ENCODE data around the gene TNFRSF25.
A peak's percentile ranks its signal among the peaks of the same experiment; 100 is the strongest.

The TNFRSF25 gene

DNA sequence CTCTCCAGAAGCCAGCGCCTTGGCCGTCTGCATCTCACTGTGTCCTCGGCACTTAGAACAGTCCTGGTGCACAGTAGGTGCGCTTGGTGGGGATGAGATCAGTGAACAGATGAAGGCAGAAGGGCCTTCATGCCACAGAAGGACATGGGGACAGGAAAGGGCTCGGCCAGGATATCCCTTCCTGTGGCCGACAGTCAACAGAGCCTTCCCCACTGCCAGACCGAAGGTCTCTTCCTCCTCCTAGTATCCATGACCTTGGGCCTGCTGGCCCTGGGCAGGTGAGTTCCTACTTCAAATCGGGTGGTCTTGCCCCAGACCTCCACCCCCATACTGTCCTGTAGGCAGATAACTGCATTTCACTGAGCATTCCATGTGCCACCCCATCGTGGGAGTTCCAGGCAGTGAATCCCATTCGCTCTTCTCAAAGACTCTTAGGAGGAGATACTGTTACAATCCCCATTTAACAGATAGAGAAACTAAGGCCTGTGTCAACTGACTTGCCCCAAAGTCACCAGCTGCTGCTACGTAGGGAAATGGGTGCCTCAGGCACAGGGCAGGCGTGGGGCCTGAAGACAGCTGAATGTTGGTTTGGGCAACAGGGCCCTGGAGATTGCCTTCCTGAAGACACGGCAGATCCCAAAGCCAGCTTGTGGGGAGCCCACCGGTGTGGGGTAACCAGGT is 22.0 kb upstream of the TNFRSF25 start:
- DNase-seq (ENCODE audit: low read depth): no peak

GRCh38 chr1:6486433-6487011 is 20.5 kb upstream of the TNFRSF25 start:
- DNase-seq (ENCODE audit: low read depth): peak; percentile 47

GRCh38 chr1:6485168-6486101 is 19.5 kb upstream of the TNFRSF25 start:
- no peak for DNase-seq (ENCODE audit: low read depth)

GRCh38 chr1:6484826-6485167 is 18.8 kb upstream of the TNFRSF25 start:
- no peak for DNase-seq (ENCODE audit: low read depth)

- DNase-seq (ENCODE audit: low read depth): no peak
Measured at GRCh38 chr1:6483761-6484117, 17.8 kb upstream of the TNFRSF25 start.

- DNase-seq (ENCODE audit: low read depth): no peak
Measured at GRCh38 chr1:6483017-6483760, 17.2 kb upstream of the TNFRSF25 start.

DNA sequence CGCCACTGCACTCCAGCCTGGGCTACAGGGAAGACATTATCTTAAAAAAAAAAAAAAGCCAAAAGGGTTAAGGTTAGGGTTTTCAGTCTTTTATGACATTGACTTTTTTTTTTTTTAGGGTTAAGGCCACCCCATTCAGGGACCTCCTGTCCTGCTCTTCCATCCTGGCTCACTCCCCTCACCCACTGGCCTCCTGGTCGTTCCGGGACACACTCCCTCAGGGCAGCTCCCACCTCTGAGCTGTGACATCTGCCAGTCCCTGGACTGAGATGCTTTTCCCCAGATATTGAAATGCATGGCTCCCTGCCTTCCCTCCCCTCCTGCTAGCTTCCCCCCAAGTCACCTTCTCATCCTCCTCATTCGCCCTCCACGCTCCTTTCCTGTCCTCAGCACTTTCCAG is 15.8 kb upstream of the TNFRSF25 start:
- no peak for DNase-seq (ENCODE audit: low read depth)

- DNase-seq (ENCODE audit: low read depth): no peak
Measured at GRCh38 chr1:6477039-6477820, 11.3 kb upstream of the TNFRSF25 start.

DNA sequence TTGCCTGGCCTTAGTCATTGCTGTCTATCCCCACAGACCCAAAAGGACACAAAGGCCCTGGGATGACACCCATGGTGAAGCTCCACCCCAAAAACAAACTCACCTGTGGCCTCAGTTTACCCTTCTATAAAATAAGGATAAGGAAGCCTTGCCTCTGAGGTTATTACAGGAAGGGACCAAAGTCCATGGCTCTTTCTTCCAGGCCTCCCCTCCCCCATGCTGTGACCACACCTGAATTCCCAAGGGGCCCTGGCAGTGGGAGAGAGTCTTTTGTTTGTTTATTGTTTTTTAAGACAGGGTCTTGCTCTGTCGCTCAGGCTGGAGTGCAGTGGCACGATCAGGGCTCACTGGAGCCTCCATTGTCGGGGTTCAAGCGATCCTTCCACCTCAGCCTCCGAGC is 10.5 kb upstream of the TNFRSF25 start:
- DNase-seq (ENCODE audit: low read depth): no peak

DNA sequence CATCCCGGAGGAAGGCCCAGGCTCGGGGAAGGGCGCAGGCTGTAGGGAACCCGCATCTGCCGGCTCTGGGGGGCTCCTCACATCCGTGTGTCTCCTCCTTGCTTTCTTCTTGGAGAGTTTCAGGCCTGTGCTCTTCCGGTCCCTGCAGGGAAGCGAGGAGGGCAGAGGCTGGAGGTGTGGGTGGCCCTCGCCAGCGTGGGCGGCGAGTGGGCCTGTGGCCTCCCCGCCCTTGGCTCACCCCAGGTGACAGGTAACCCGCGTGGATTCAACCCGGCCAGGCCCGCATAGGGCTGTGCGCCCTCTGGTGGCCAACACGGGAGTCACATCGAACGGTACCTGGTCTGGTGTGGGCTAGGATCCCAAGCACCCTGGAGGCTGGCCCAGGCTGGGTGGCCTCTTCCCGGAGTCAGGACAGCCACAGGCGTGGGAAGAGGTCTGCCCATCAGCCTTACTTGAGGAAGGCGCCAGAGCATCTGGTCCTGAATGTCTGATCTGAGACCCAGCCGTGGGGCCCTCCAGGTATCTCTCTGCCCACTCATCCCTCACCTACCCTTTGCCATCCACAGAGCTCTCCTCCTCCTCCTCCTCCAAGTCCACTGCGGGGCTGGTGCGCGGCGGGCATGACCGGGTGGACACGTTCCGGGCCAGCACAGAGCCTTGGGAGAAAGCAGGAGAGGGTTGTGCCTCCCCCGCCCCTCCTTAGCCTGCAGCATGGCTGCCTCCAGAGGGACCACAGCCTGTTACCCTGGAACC is 9.6 kb upstream of the TNFRSF25 start:
- DNase-seq (ENCODE audit: low read depth): no peak

- DNase-seq (ENCODE audit: low read depth): no peak
Measured at GRCh38 chr1:6474815-6475282, 8.9 kb upstream of the TNFRSF25 start.

DNA sequence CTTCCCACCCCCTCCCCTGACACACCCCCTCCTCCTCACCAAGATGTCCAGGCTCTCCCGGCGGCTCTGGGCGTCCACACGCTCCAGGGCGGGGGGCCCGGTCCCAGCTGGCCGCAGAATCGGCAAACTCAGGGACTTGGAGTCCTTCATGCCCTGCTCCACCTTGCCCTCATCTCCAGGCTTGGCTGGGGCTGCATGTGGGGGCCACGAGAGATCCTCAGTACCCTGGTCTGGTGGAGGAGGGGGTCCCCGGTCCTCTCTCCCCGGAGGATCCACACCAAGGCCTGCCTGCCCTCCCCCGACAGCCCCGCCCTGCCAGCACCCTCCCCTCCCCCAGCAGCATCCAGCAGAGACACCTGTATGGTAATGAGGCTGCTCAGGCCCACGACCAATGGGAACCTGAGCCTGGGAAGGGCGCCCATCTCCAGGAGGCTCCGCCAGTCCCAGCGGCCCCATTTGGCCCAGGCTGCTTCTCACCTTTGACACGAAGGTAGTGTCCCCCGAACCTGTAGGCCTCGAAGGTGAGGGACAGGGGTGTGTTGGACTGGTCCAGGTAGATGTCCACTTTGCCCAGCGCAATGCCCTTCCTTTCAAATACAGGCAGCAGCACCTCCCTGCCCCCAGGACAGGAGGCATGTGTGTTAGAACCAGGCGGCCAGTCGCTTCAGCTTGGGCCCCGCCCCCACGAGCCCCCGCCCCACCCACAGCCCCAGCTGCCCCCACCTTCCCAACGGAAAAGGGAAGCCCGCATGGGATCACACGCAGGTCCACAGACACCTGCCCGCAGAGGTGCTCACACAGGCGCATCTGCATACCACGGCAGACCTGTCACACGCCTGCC is 8.2 kb upstream of the TNFRSF25 start:
- DNase-seq (ENCODE audit: low read depth): no peak

GRCh38 chr1:6473156-6473555 is 7.2 kb upstream of the TNFRSF25 start:
- no peak for DNase-seq (ENCODE audit: low read depth)

- DNase-seq (ENCODE audit: low read depth): no peak
Measured at GRCh38 chr1:6472391-6472790, 6.4 kb upstream of the TNFRSF25 start.

- DNase-seq (ENCODE audit: low read depth): no peak
Measured at GRCh38 chr1:6471970-6472368, 6.0 kb upstream of the TNFRSF25 start.

- DNase-seq (ENCODE audit: low read depth): no peak
Measured at GRCh38 chr1:6471086-6471969, 5.4 kb upstream of the TNFRSF25 start.

GRCh38 chr1:6470132-6471085 is 4.4 kb upstream of the TNFRSF25 start:
- DNase-seq (ENCODE audit: low read depth): no peak

Data from HS-27A (cell line).